ENCODE measurements around the gene DLGAP4.
"Not testable (repeated sequence)": the region's sequence is repeated elsewhere in the genome, so short reads cannot be mapped to it uniquely, and the experiment has no call there.

The DLGAP4 gene

GRCh38 chr20:36544134-36545018 is 238.2 kb downstream of the DLGAP4 start:
- no peak for DNase-seq

GRCh38 chr20:36546111-36546736 is 240.1 kb downstream of the DLGAP4 start:
- no peak for DNase-seq

GRCh38 chr20:36547186-36548005 is 241.3 kb downstream of the DLGAP4 start:
- DNase-seq, result no peak

- DNase-seq, result no peak
These were observed 241.8 kb downstream of the DLGAP4 start for GRCh38 chr20:36548006-36548315.

GRCh38 chr20:36548704-36549627 is 242.8 kb downstream of the DLGAP4 start:
- DNase-seq, result peak; percentile 25

- no peak for DNase-seq
These were observed 243.4 kb downstream of the DLGAP4 start for GRCh38 chr20:36549628-36549941.

GRCh38 chr20:36549942-36550789 is 244.0 kb downstream of the DLGAP4 start:
- DNase-seq, result no peak

- no peak for DNase-seq
These were observed 244.7 kb downstream of the DLGAP4 start for GRCh38 chr20:36550790-36551299.

- no peak for DNase-seq
These were observed 249.1 kb downstream of the DLGAP4 start for GRCh38 chr20:36555248-36555647.

- DNase-seq, result no peak
These were observed 256.6 kb downstream of the DLGAP4 start for GRCh38 chr20:36562724-36563123.

GRCh38 chr20:36563374-36563773 is 257.2 kb downstream of the DLGAP4 start:
- no peak for DNase-seq

- DNase-seq, result not testable (repeated sequence)
These were observed 258.1 kb downstream of the DLGAP4 start for GRCh38 chr20:36564078-36564725.

- not testable (repeated sequence) for DNase-seq
These were observed 258.6 kb downstream of the DLGAP4 start for GRCh38 chr20:36564726-36565121.

- DNase-seq, result no peak
These were observed 259.4 kb downstream of the DLGAP4 start for GRCh38 chr20:36565520-36565919.

- DNase-seq, result peak; percentile 33
These were observed 263.8 kb downstream of the DLGAP4 start for GRCh38 chr20:36569847-36570429.

- DNase-seq, result peak; percentile 56
These were observed 265.7 kb downstream of the DLGAP4 start for GRCh38 chr20:36571564-36572504.

- peak; percentile 77 for DNase-seq
These were observed 266.6 kb downstream of the DLGAP4 start for GRCh38 chr20:36572701-36573102.

GRCh38 chr20:36573103-36573797 is 267.1 kb downstream of the DLGAP4 start, which contains the start of gene TGIF2:
Gene TGIF2, plus strand, starts transcription at chr20:36573597. Its CDS starts 5,178 bp downstream, at chr20:36578775.
- peak; percentile 89 for DNase-seq

Measured in OCI-M1 (cell line).